ENCODE data around the gene CSTPP1. TPM values are rescaled to one million over a fixed set of nuclear protein-coding genes. Genes with fewer than 3 reads are reported as not detected.
"Not testable (repeated sequence)": the region's sequence is repeated elsewhere in the genome, so short reads cannot be mapped to it uniquely, and the experiment has no call there.

CSTPP1 gene
- total RNA-seq, 2 donors from 2014 or later, result 12.2 to 13.8 TPM

GRCh38 chr11:47191137-47191536 is 254.6 kb downstream of the CSTPP1 start:
- ATAC-seq; H3K36me3 Mint-ChIP-seq (ENCODE audit: low read depth); H3K4me1 Mint-ChIP-seq; H3K27ac Mint-ChIP-seq; H3K9me3 ChIP-seq (ENCODE audit: control insufficient read depth, low read length, poor library complexity, severe bottlenecking); DNase-seq; H3K4me3 Mint-ChIP-seq: not testable (repeated sequence)
- peaks cover 12% of the 10 kb centered on the region for H3K27me3 Mint-ChIP-seq

GRCh38 chr11:47192111-47192510 is 255.6 kb downstream of the CSTPP1 start:
- H3K27me3 Mint-ChIP-seq, result peaks cover 12% of the 10 kb centered on the region
- DNase-seq (no peak), ATAC-seq (no peak)
- H3K4me3 Mint-ChIP-seq, result no peak overlapping the region
- H3K36me3 Mint-ChIP-seq (ENCODE audit: low read depth), result peaks cover 4% of the 10 kb centered on the region
- H3K27ac Mint-ChIP-seq, result no peak overlapping the region
- H3K4me1 Mint-ChIP-seq, result peaks cover under 1% of the 10 kb centered on the region
- H3K9me3 ChIP-seq (ENCODE audit: control insufficient read depth, low read length, poor library complexity, severe bottlenecking), result no peaks in the 10 kb centered on the region

GRCh38 chr11:47198161-47198560 is 261.6 kb downstream of the CSTPP1 start:
- DNase-seq; H3K9me3 ChIP-seq (ENCODE audit: control insufficient read depth, low read length, poor library complexity, severe bottlenecking); H3K4me3 Mint-ChIP-seq; H3K27ac Mint-ChIP-seq; H3K27me3 Mint-ChIP-seq; H3K36me3 Mint-ChIP-seq (ENCODE audit: low read depth); ATAC-seq; H3K4me1 Mint-ChIP-seq: not testable (repeated sequence)

GRCh38 chr11:47201015-47201414 is 264.5 kb downstream of the CSTPP1 start:
- no peak for DNase-seq
- Mint-ChIP-seq H3K36me3 (ENCODE audit: low read depth) (no peaks in the 10 kb centered on the region), H3K4me3 (no peak overlapping the region), H3K4me1 (no peaks in the 10 kb centered on the region), H3K27ac (no peak overlapping the region), H3K27me3 (no peaks in the 10 kb centered on the region)
- ATAC-seq, result no peak
- no peaks in the 10 kb centered on the region for H3K9me3 ChIP-seq (ENCODE audit: control insufficient read depth, low read length, poor library complexity, severe bottlenecking)

- no peaks in the 10 kb centered on the region for H3K9me3 ChIP-seq (ENCODE audit: control insufficient read depth, low read length, poor library complexity, severe bottlenecking)
- Mint-ChIP-seq H3K4me3 (no peak overlapping the region), H3K27me3 (no peaks in the 10 kb centered on the region), H3K27ac (no peak overlapping the region), H3K4me1 (no peaks in the 10 kb centered on the region), H3K36me3 (ENCODE audit: low read depth) (no peaks in the 10 kb centered on the region)
- DNase-seq, result no peak
- ATAC-seq, result no peak
These were observed 266.0 kb downstream of the CSTPP1 start for GRCh38 chr11:47202576-47202975.

- Mint-ChIP-seq H3K4me1 (no peaks in the 10 kb centered on the region), H3K36me3 (ENCODE audit: low read depth) (no peaks in the 10 kb centered on the region), H3K27me3 (no peaks in the 10 kb centered on the region), H3K4me3 (no peak overlapping the region), H3K27ac (no peak overlapping the region)
- DNase-seq, result no peak
- H3K9me3 ChIP-seq (ENCODE audit: control insufficient read depth, low read length, poor library complexity, severe bottlenecking), result no peaks in the 10 kb centered on the region
- ATAC-seq, result no peak
These were observed 268.1 kb downstream of the CSTPP1 start for GRCh38 chr11:47204637-47204989.

- DNase-seq; H3K27ac Mint-ChIP-seq; H3K4me3 Mint-ChIP-seq; H3K4me1 Mint-ChIP-seq; ATAC-seq; H3K36me3 Mint-ChIP-seq (ENCODE audit: low read depth); H3K9me3 ChIP-seq (ENCODE audit: control insufficient read depth, low read length, poor library complexity, severe bottlenecking); H3K27me3 Mint-ChIP-seq: not testable (repeated sequence)
These were observed 270.0 kb downstream of the CSTPP1 start for GRCh38 chr11:47206577-47206976.

GRCh38 chr11:47207459-47207858 is 270.9 kb downstream of the CSTPP1 start:
- Mint-ChIP-seq H3K36me3 (ENCODE audit: low read depth) (no peaks in the 10 kb centered on the region), H3K27ac (no peak overlapping the region), H3K4me1 (no peaks in the 10 kb centered on the region), H3K4me3 (no peak overlapping the region), H3K27me3 (no peaks in the 10 kb centered on the region)
- ATAC-seq (no peak), DNase-seq (no peak)
- no peaks in the 10 kb centered on the region for H3K9me3 ChIP-seq (ENCODE audit: control insufficient read depth, low read length, poor library complexity, severe bottlenecking)

GRCh38 chr11:47208008-47208552 is 271.5 kb downstream of the CSTPP1 start:
- H3K4me3 Mint-ChIP-seq; H3K36me3 Mint-ChIP-seq (ENCODE audit: low read depth); DNase-seq; H3K4me1 Mint-ChIP-seq; H3K27me3 Mint-ChIP-seq; H3K9me3 ChIP-seq (ENCODE audit: control insufficient read depth, low read length, poor library complexity, severe bottlenecking); H3K27ac Mint-ChIP-seq; ATAC-seq: not testable (repeated sequence)

- Mint-ChIP-seq H3K36me3 (ENCODE audit: low read depth) (no peaks in the 10 kb centered on the region), H3K4me1 (no peaks in the 10 kb centered on the region), H3K4me3 (no peak overlapping the region), H3K27me3 (no peaks in the 10 kb centered on the region), H3K27ac (no peak overlapping the region)
- H3K9me3 ChIP-seq (ENCODE audit: control insufficient read depth, low read length, poor library complexity, severe bottlenecking), result no peaks in the 10 kb centered on the region
- DNase-seq, result no peak
- ATAC-seq, result no peak
These were observed 272.1 kb downstream of the CSTPP1 start for GRCh38 chr11:47208628-47209027.

Other genes with a start within 250 kb of the CSTPP1 start
- 10 to 100 TPM; 58.0 to 65.9 TPM for gene ARHGAP1, start 236.1 kb upstream of the CSTPP1 start, total RNA-seq
- 10 to 100 TPM; 11.0 to 14.7 TPM for gene ZNF408, start 235.7 kb upstream of the CSTPP1 start, total RNA-seq
- gene F2, start 217.5 kb upstream of the CSTPP1 start, total RNA-seq, result not detected
- 10 to 100 TPM; 33.7 to 39.8 TPM for gene CKAP5, start 90.5 kb upstream of the CSTPP1 start, total RNA-seq
- not detected for gene LRP4, start 18.2 kb upstream of the CSTPP1 start, total RNA-seq
- gene ARFGAP2, start 240.1 kb downstream of the CSTPP1 start, total RNA-seq, result 100 to 1,000 TPM; 181 to 189 TPM
- gene PACSIN3, start 249.7 kb downstream of the CSTPP1 start, total RNA-seq, result 1 to 10 TPM in 1 of 2 donors, under 1 TPM in 1; 0.30 to 1.4 TPM